H1 (cell line): ENCODE measurements around the gene C1GALT1. TPM values are rescaled to one million over a fixed set of nuclear protein-coding genes. Genes with fewer than 3 reads are reported as not detected.

Source experiments
- CTCF ChIA-PET: fragments of 300-600 bp; sonication (Branson Sonifier 250); formaldehyde crosslinking; loops from one replicate; lab custom pipeline; 2021; ENCODE audit not compliant: partially characterized antibody; lab: Charles Lee
- POLR2A ChIA-PET: fragments of 300-600 bp; sonication (Branson Sonifier 250); formaldehyde crosslinking; loops from one replicate; lab custom pipeline; 2021; ENCODE audit warnings: inconsistent platforms; ENCODE audit not compliant: partially characterized antibody; lab: Charles Lee
- DNase-seq, 2 experiments: peaks; one replicate each; pipeline versions ENCODE4 v3.0.0 to v3.0.0-alpha.2; 2010 to 2022; ENCODE audit warnings: low spot score in 2 of 2, low read depth in 1 of 2, mixed read lengths in 1 of 2
- FAIRE-seq: peaks from 2 replicates; lab custom pipeline; 2011; peaks lifted over from hg19 to GRCh38; lab: Jason Lieb, UNC
- H2AFZ ChIP-seq: 2 replicates; pipeline ENCODE4 v1.8.1; 2012; ENCODE audit warnings: low read length, inconsistent platforms
- H2AK5ac ChIP-seq: 2 replicates; pipeline ENCODE4 v1.6.1; 2013; ENCODE audit warnings: low read depth, low read length
- H2BK120ac ChIP-seq: replicated peaks from 2 replicates; pipeline ENCODE3; 2013; ENCODE audit warnings: low read depth, low read length, inconsistent platforms
- H2BK12ac ChIP-seq: 2 replicates; pipeline ENCODE4 v1.6.1; 2013; ENCODE audit warnings: low read depth, low read length
- H2BK15ac ChIP-seq: 2 replicates; pipeline ENCODE4 v1.6.1; 2013; ENCODE audit warnings: low read length
- H2BK20ac ChIP-seq: 2 replicates; pipeline ENCODE4 v1.6.1; 2013; ENCODE audit warnings: low read length
- H2BK5ac ChIP-seq: 2 replicates; pipeline ENCODE4 v1.6.1; 2013; ENCODE audit warnings: low read depth, low read length
- H3K14ac ChIP-seq: 2 replicates; pipeline ENCODE4 v1.6.1; 2013; ENCODE audit warnings: inconsistent platforms; ENCODE audit not compliant: insufficient read length
- H3K18ac ChIP-seq: 2 replicates; pipeline ENCODE4 v1.6.1; 2013; ENCODE audit warnings: low read length; ENCODE audit errors: extremely low read depth
- H3K23ac ChIP-seq: 2 replicates; pipeline ENCODE4 v1.6.1; 2013; ENCODE audit warnings: inconsistent platforms; ENCODE audit not compliant: insufficient read length
- H3K23me2 ChIP-seq: 2 replicates; pipeline ENCODE4 v1.6.1; 2013; ENCODE audit warnings: low read depth, low read length
- H3K27ac ChIP-seq: 2 replicates; pipeline ENCODE4 v1.6.1; 2011; ENCODE audit warnings: low read depth, low read length, inconsistent platforms
- H3K27me3 ChIP-seq, 4 experiments: replicated peaks in 1 of 4; 1 replicate in 1 of 4; 2 replicates in 3 of 4; pipeline versions ENCODE4 v1.6.1 to v1.8.1; 2011 to 2013; ENCODE audit warnings: low read length in 3 of 4, mild to moderate bottlenecking in 3 of 4, inconsistent platforms in 2 of 4, mixed read lengths in 2 of 4, moderate library complexity in 1 of 4; ENCODE audit not compliant: control insufficient read depth in 3 of 4, insufficient read depth in 3 of 4; ENCODE audit errors: extremely low read depth in 1 of 4
- H3K36me3 ChIP-seq, 4 experiments: 2 replicates each; pipeline versions ENCODE4 v1.6.1 to v1.8.1; 2011 to 2013; ENCODE audit warnings: mild to moderate bottlenecking in 4 of 4, low read length in 3 of 4, moderate library complexity in 2 of 4, control low read depth in 1 of 4, inconsistent platforms in 1 of 4; ENCODE audit not compliant: insufficient read depth in 4 of 4, control insufficient read depth in 2 of 4
- H3K4ac ChIP-seq: replicated peaks from 2 replicates; pipeline ENCODE3; 2013; ENCODE audit warnings: low read length, low read depth, mixed read lengths, inconsistent platforms; ENCODE audit not compliant: insufficient read length
- H3K4me1 ChIP-seq, 4 experiments: replicated peaks in 1 of 4; 1 replicate in 1 of 4; 2 replicates in 3 of 4; pipeline versions ENCODE4 v1.6.1 to v1.8.1; 2011 to 2013; ENCODE audit warnings: low read length in 3 of 4, inconsistent platforms in 2 of 4, mixed read lengths in 1 of 4; ENCODE audit not compliant: insufficient read depth in 4 of 4, control insufficient read depth in 3 of 4
- H3K4me2 ChIP-seq, 2 experiments: 2 replicates each; pipeline versions ENCODE4 v1.6.1 to v1.8.1; 2011 to 2013; ENCODE audit warnings: low read depth in 2 of 2, low read length in 2 of 2, control low read depth in 1 of 2, inconsistent platforms in 1 of 2, mild to moderate bottlenecking in 1 of 2; ENCODE audit not compliant: insufficient read depth in 1 of 2
- H3K4me3 ChIP-seq, 4 experiments: fragments of 200-600, 300-600 bp in 1 of 4; sonication (generic), shearing (Covaris generic), sonication (Bioruptor Twin) in 1 of 4; 2 replicates each; pipeline versions ENCODE4 v1.5.1 to v1.8.1; 2011 to 2016; ENCODE audit warnings: low read length in 4 of 4, low read depth in 3 of 4, control low read depth in 2 of 4, inconsistent platforms in 2 of 4, mild to moderate bottlenecking in 2 of 4, mixed read lengths in 1 of 4, moderate library complexity in 1 of 4; ENCODE audit not compliant: insufficient read depth in 2 of 4; ENCODE audit errors: extremely low read depth in 1 of 4
- H3K56ac ChIP-seq: replicated peaks from 2 replicates; pipeline ENCODE3; 2013; ENCODE audit warnings: low read depth, mild to moderate bottlenecking, mixed read lengths, low read length, inconsistent platforms; ENCODE audit not compliant: insufficient read length
- H3K79me1 ChIP-seq: 2 replicates; pipeline ENCODE4 v1.6.1; 2013; ENCODE audit warnings: low read depth, low read length, control low read depth
- H3K79me2 ChIP-seq, 2 experiments: 2 replicates each; pipeline versions ENCODE4 v1.6.1 to v1.8.1; 2012 to 2013; ENCODE audit warnings: low read length in 2 of 2, mild to moderate bottlenecking in 2 of 2, inconsistent platforms in 1 of 2; ENCODE audit not compliant: insufficient read depth in 2 of 2, control insufficient read depth in 1 of 2
- H3K9ac ChIP-seq, 4 experiments: replicated peaks in 1 of 4; 1 replicate in 1 of 4; 2 replicates in 3 of 4; pipeline versions ENCODE4 v1.6.1 to v1.8.1; 2011 to 2013; ENCODE audit warnings: low read depth in 3 of 4, low read length in 3 of 4, control low read depth in 2 of 4, mild to moderate bottlenecking in 2 of 4, moderate library complexity in 2 of 4, inconsistent platforms in 1 of 4; ENCODE audit errors: extremely low read depth in 1 of 4
- H3K9me3 ChIP-seq, 2 experiments: 2 replicates each; pipeline versions ENCODE4 v1.6.1 to v1.8.1; 2012 to 2013; ENCODE audit warnings: mild to moderate bottlenecking in 2 of 2, moderate library complexity in 2 of 2, control low read depth in 1 of 2, inconsistent platforms in 1 of 2, low read depth in 1 of 2, low read length in 1 of 2, mixed read lengths in 1 of 2; ENCODE audit not compliant: insufficient read depth in 2 of 2
- H4K20me1 ChIP-seq, 2 experiments: replicated peaks in 1 of 2; 2 replicates each; pipeline versions ENCODE3 to v1.8.1; 2011 to 2013; ENCODE audit warnings: inconsistent platforms in 2 of 2, low read length in 2 of 2, mild to moderate bottlenecking in 1 of 2; ENCODE audit not compliant: insufficient read depth in 2 of 2, control insufficient read depth in 1 of 2
- H4K5ac ChIP-seq: 2 replicates; pipeline ENCODE4 v1.6.1; 2013; ENCODE audit warnings: low read length, low read depth, mixed read lengths, inconsistent platforms; ENCODE audit not compliant: insufficient read length
- H4K8ac ChIP-seq: 2 replicates; pipeline ENCODE4 v1.8.0; 2013; ENCODE audit warnings: mild to moderate bottlenecking, moderate library complexity, low read length, inconsistent platforms; ENCODE audit not compliant: insufficient read depth; ENCODE audit errors: extremely low read depth
- H4K91ac ChIP-seq: replicated peaks from 2 replicates; pipeline ENCODE3; 2013; ENCODE audit warnings: low read length, mixed read lengths, inconsistent platforms; ENCODE audit not compliant: insufficient read length
- HDAC6 ChIP-seq: IDR thresholded peaks from one replicate; pipeline ENCODE4 v1.7.1; 2012; ENCODE audit warnings: low read depth, mild to moderate bottlenecking, inconsistent platforms, low read length, moderate library complexity
- MAX ChIP-seq: IDR thresholded peaks from 2 replicates; pipeline ENCODE4 v1.6.1; 2012; ENCODE audit warnings: inconsistent platforms
- POLR2AphosphoS5 ChIP-seq: IDR thresholded peaks from 2 replicates; pipeline ENCODE4 v1.6.1; 2011; ENCODE audit warnings: low read depth, low read length
- SIX5 ChIP-seq: IDR thresholded peaks from 2 replicates; pipeline ENCODE4 v1.6.1; 2011; ENCODE audit warnings: mild to moderate bottlenecking, low read depth, low read length
- SP4 ChIP-seq: IDR thresholded peaks from 2 replicates; pipeline ENCODE4 v1.6.1; 2012; ENCODE audit warnings: low read length, inconsistent platforms
- YY1 ChIP-seq: IDR thresholded peaks from 2 replicates; pipeline ENCODE4 v1.6.1; 2011; ENCODE audit warnings: low read depth, mild to moderate bottlenecking, low read length
- ZNF274 ChIP-seq: IDR thresholded peaks from 2 replicates; pipeline ENCODE4 v1.7.0; 2012; ENCODE audit warnings: low read length, borderline replicate concordance; ENCODE audit errors: extremely low read depth
- WGBS, 2 experiments: shearing (Covaris generic) in 1 of 2; methylation state at CpG; one replicate each; pipeline versions ENCODE4 v1.1.6 to v1.1.7; 2013 to 2015; ENCODE audit warnings: low lambda C conversion rate in 2 of 2, mixed read lengths in 2 of 2, inconsistent platforms in 1 of 2, low coverage in 1 of 2, missing lambda C conversion rate in 1 of 2; ENCODE audit not compliant: insufficient replicate concordance in 2 of 2, insufficient coverage in 1 of 2, insufficient read length in 1 of 2; ENCODE audit errors: extremely low coverage in 1 of 2, missing lambda C conversion rate in 1 of 2; 5-methylcytosine and 5-hydroxymethylcytosine counted together
- long read RNA-seq, 2 experiments: library from RNA in 1 of 2; library from capped mRNA in 1 of 2; stranded (forward); transcript quantifications; one replicate each; pipeline ENCODE4 v2.0.0, GENCODE V29; 2021; ENCODE audit warnings: inconsistent platforms in 1 of 2
- polyA minus RNA-seq, 3 experiments: library from RNA; depleted of rRNA, polyadenylated mRNA; stranded (reverse); fragments of >200 nt; gene quantifications; 1 replicate in 2 of 3; 2 replicates in 1 of 3; pipeline ENCODE4 v1.2.3, GENCODE V29; 2011
- polyA plus RNA-seq, 7 experiments: library from polyadenylated mRNA; depleted of rRNA in 3 of 7; stranded (reverse) in 5 of 7; unstranded in 2 of 7; fragments of >200 nt in 5 of 7; fragments of 200-250 nt in 2 of 7; gene quantifications; 1 replicate in 5 of 7; 2 replicates in 1 of 7; 4 replicates in 1 of 7; pipeline versions ENCODE4 v1.2.1 to v1.2.3, GENCODE V29; 2011 to 2013; ENCODE audit warnings: missing spikeins in 2 of 7, mixed read lengths in 2 of 7
- total RNA-seq: library from RNA; stranded (reverse); fragmentation: NEBNext Ultra II Directional; extraction: Animal tissue kit (Norgen Biotek cat#: 25700); gene quantifications from 2 replicates; pipeline ENCODE4 v1.2.1, GENCODE V29; 2021

The C1GALT1 gene
- total RNA-seq = 94.0 and 94.2 TPM in 2 replicates
- 18.7 and 22.9 TPM in 2 replicates for polyA plus RNA-seq (2011; rRNA removed)
- 26.6 TPM for polyA plus RNA-seq (2011; cell fraction: cytosol; rRNA removed)
- 14.5 TPM for polyA plus RNA-seq (2011; cell fraction: nucleus; rRNA removed)
- 24.9 to 57.2 TPM (median 35.1 TPM) in 4 replicates for polyA plus RNA-seq (2012, experiment 1 of 2)
- polyA plus RNA-seq (2012, experiment 2 of 2) = 6.7 TPM
- polyA plus RNA-seq (2013, experiment 1 of 2) = 54.7 TPM
- 60.5 TPM for polyA plus RNA-seq (2013, experiment 2 of 2)
- polyA minus RNA-seq (2011; rRNA and poly(A)+ RNA removed) = 28.4 and 53.6 TPM in 2 replicates
- 28.0 TPM for polyA minus RNA-seq (2011; cell fraction: cytosol; rRNA and poly(A)+ RNA removed)
- polyA minus RNA-seq (2011; cell fraction: nucleus; rRNA and poly(A)+ RNA removed) = 86.1 TPM
- long read RNA-seq, experiment 1, full-length matches to known transcripts = 29 of 76 reads
- long read RNA-seq, experiment 1, partial matches to known transcripts = 11 of 76 reads
- long read RNA-seq, experiment 1, other reads (novel, unspliced or antisense) = 36 of 76 reads
- long read RNA-seq, experiment 2, full-length matches to known transcripts = 20 of 27 reads
- long read RNA-seq, experiment 2, partial matches to known transcripts = 4 of 27 reads
- long read RNA-seq, experiment 2, other reads (novel, unspliced or antisense) = 3 of 27 reads

DNA sequence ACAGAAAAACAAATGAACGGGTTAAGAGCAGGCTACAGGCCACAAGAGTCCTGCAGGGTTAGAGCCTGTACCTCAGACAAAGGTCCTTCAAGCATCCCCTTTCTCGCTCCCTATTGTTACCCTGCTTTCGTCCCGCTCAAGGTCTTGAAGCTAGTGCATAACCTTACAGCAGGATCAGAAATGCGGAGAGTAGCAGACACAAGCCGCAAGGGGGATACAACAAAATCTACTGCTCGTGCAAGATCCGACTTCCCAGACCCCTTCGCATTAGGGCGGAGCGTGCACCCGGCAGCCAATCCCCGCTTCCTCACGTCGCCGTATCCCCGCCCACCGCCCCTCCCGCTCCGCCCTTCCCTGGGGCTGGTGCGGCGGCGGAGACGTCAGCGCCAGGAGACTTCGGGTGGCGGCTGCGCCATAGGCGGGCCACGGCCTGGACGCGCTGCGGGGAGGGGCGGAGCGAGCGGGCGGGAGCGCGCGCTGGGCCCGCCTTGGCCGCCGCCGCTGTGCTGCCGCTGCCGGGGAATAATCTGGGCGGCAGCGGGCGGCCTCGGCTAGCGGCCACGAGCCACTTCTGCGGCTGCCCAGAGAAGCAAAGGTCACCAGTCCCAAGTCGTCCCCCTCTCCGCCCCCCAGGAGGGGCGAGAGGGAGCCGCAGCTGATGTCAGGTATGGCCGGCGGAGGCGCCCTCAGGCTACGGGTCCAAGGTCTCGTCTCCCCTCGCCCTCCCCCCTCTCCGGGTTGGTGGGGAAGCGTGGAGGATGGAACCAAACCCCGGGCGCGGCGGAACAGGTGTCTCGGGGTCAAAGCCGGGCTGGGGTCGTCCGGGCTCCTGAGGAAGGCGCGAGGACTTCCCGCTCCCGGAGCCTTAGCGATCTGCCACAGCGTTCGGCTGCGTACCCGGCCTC lies at the start of gene C1GALT1:
TSS of gene C1GALT1 (plus strand) at position 389 of the 905 bp plus-strand sequence. CDS start 51,776 bp downstream, outside the sequence.
- FAIRE-seq (peak; percentile 55), DNase-seq (peak; percentile 92 to 95)
- no peak within 1 kb of the TSS for H2AK5ac ChIP-seq
- peaks cover 0 to 16% (median 0%) of the 10 kb centered on the region in 4 experiments; a peak in 1 of 8 replicates for H3K36me3 ChIP-seq
- H3K9me3 ChIP-seq = no peaks in the 10 kb centered on the region
- H3K18ac ChIP-seq = peak within 1 kb of the TSS; percentile 79
- H4K91ac ChIP-seq = peak within 1 kb of the TSS; percentile 66
- WGBS, 2 experiments = 1% methylated on average over 18 of the region's 82 CpGs; no CpG with 5 or more reads in 1 of the 2 experiments
- H3K4me3 ChIP-seq = peak within 1 kb of the TSS; percentile 80 to 91 (median 84)
- H3K79me1 ChIP-seq = no peaks in the 10 kb centered on the region
- H3K56ac ChIP-seq = peak within 1 kb of the TSS; percentile 84
- H3K23me2 ChIP-seq = no peaks in the 10 kb centered on the region; the same call in 1 of the 2 replicates
- peak within 1 kb of the TSS; percentile 54 for H4K8ac ChIP-seq
- H3K4me2 ChIP-seq = peak within 1 kb of the TSS; percentile 58 to 77
- POLR2A ChIA-PET = interaction anchor here (0.6 to 5.9 kb wide), 13 partner anchors 15 to 377 kb away, joined by 3 to 55 read pairs (median 5); no protein-coding TSS in a partner anchor
- peak within 1 kb of the TSS; percentile 82 for H4K5ac ChIP-seq
- H2BK15ac ChIP-seq = no peak within 1 kb of the TSS
- H2BK5ac ChIP-seq = peak within 1 kb of the TSS; percentile 87
- peaks cover 0 to 2% of the 10 kb centered on the region in 2 experiments for H4K20me1 ChIP-seq
- CTCF ChIA-PET = interaction anchor here (0.6 to 2.0 kb wide), 24 partner anchors 8 to 548 kb away, joined by 3 to 19 read pairs (median 4); no protein-coding TSS in a partner anchor
- H2BK120ac ChIP-seq = no peak within 1 kb of the TSS
- peak within 1 kb of the TSS; percentile 14; the same call in 1 of the 2 replicates for H2AFZ ChIP-seq
- peak within 1 kb of the TSS; percentile 23 for H3K4ac ChIP-seq
- H3K4me1 ChIP-seq = peaks cover 0 to 14% (median 10%) of the 10 kb centered on the region in 4 experiments; a peak in 5 of 7 replicates
- peaks cover 23 to 46% of the 10 kb centered on the region in 2 experiments for H3K79me2 ChIP-seq
- no peaks in the 10 kb centered on the region for H3K27me3 ChIP-seq
- peak within 1 kb of the TSS; percentile 75 to 93 (median 82) for H3K9ac ChIP-seq
- H3K27ac ChIP-seq = peak within 1 kb of the TSS; percentile 78
- H3K14ac ChIP-seq = no peak within 1 kb of the TSS
- peak within 1 kb of the TSS; percentile 39; the same call in 1 of the 2 replicates for H2BK20ac ChIP-seq
- no peak within 1 kb of the TSS for H3K23ac ChIP-seq
- peak within 1 kb of the TSS; percentile 51; the same call in 1 of the 2 replicates for H2BK12ac ChIP-seq
- TF ChIP-seq SIX5 (no peak), HDAC6 (no peak), POLR2AphosphoS5 (peak; percentile 91), YY1 (0 out of 2 replicates have a peak, but pooled peaks have one; percentile 56), ZNF274 (no peak), SP4 (no peak), MAX (peak; percentile 21; the same call in 1 of the 2 replicates)
